H1 (cell line): ENCODE measurements around the gene BASP1. TPM values are rescaled to one million over a fixed set of nuclear protein-coding genes. Genes with fewer than 3 reads are reported as not detected.

Experiments used
- CTCF ChIA-PET: fragments of 300-600 bp; sonication (Branson Sonifier 250); formaldehyde crosslinking; loops from one replicate; lab custom pipeline; 2021; ENCODE audit not compliant: partially characterized antibody; lab: Charles Lee
- POLR2A ChIA-PET: fragments of 300-600 bp; sonication (Branson Sonifier 250); formaldehyde crosslinking; loops from one replicate; lab custom pipeline; 2021; ENCODE audit warnings: inconsistent platforms; ENCODE audit not compliant: partially characterized antibody; lab: Charles Lee
- DNase-seq, 2 experiments: peaks; one replicate each; pipeline versions ENCODE4 v3.0.0 to v3.0.0-alpha.2; 2010 to 2022; ENCODE audit warnings: low spot score in 2 of 2, low read depth in 1 of 2, mixed read lengths in 1 of 2
- FAIRE-seq: peaks from 2 replicates; lab custom pipeline; 2011; peaks lifted over from hg19 to GRCh38; lab: Jason Lieb, UNC
- H2AFZ ChIP-seq: 2 replicates; pipeline ENCODE4 v1.8.1; 2012; ENCODE audit warnings: low read length, inconsistent platforms
- H2AK5ac ChIP-seq: 2 replicates; pipeline ENCODE4 v1.6.1; 2013; ENCODE audit warnings: low read depth, low read length
- H2BK120ac ChIP-seq: replicated peaks from 2 replicates; pipeline ENCODE3; 2013; ENCODE audit warnings: low read depth, low read length, inconsistent platforms
- H2BK12ac ChIP-seq: 2 replicates; pipeline ENCODE4 v1.6.1; 2013; ENCODE audit warnings: low read depth, low read length
- H2BK15ac ChIP-seq: 2 replicates; pipeline ENCODE4 v1.6.1; 2013; ENCODE audit warnings: low read length
- H2BK20ac ChIP-seq: 2 replicates; pipeline ENCODE4 v1.6.1; 2013; ENCODE audit warnings: low read length
- H2BK5ac ChIP-seq: 2 replicates; pipeline ENCODE4 v1.6.1; 2013; ENCODE audit warnings: low read depth, low read length
- H3K14ac ChIP-seq: 2 replicates; pipeline ENCODE4 v1.6.1; 2013; ENCODE audit warnings: inconsistent platforms; ENCODE audit not compliant: insufficient read length
- H3K18ac ChIP-seq: 2 replicates; pipeline ENCODE4 v1.6.1; 2013; ENCODE audit warnings: low read length; ENCODE audit errors: extremely low read depth
- H3K23ac ChIP-seq: 2 replicates; pipeline ENCODE4 v1.6.1; 2013; ENCODE audit warnings: inconsistent platforms; ENCODE audit not compliant: insufficient read length
- H3K23me2 ChIP-seq: 2 replicates; pipeline ENCODE4 v1.6.1; 2013; ENCODE audit warnings: low read depth, low read length
- H3K27ac ChIP-seq: 2 replicates; pipeline ENCODE4 v1.6.1; 2011; ENCODE audit warnings: low read depth, low read length, inconsistent platforms
- H3K27me3 ChIP-seq, 4 experiments: replicated peaks in 1 of 4; 1 replicate in 1 of 4; 2 replicates in 3 of 4; pipeline versions ENCODE4 v1.6.1 to v1.8.1; 2011 to 2013; ENCODE audit warnings: low read length in 3 of 4, mild to moderate bottlenecking in 3 of 4, inconsistent platforms in 2 of 4, mixed read lengths in 2 of 4, moderate library complexity in 1 of 4; ENCODE audit not compliant: control insufficient read depth in 3 of 4, insufficient read depth in 3 of 4; ENCODE audit errors: extremely low read depth in 1 of 4
- H3K36me3 ChIP-seq, 4 experiments: 2 replicates each; pipeline versions ENCODE4 v1.6.1 to v1.8.1; 2011 to 2013; ENCODE audit warnings: mild to moderate bottlenecking in 4 of 4, low read length in 3 of 4, moderate library complexity in 2 of 4, control low read depth in 1 of 4, inconsistent platforms in 1 of 4; ENCODE audit not compliant: insufficient read depth in 4 of 4, control insufficient read depth in 2 of 4
- H3K4ac ChIP-seq: replicated peaks from 2 replicates; pipeline ENCODE3; 2013; ENCODE audit warnings: low read length, low read depth, mixed read lengths, inconsistent platforms; ENCODE audit not compliant: insufficient read length
- H3K4me1 ChIP-seq, 4 experiments: replicated peaks in 1 of 4; 1 replicate in 1 of 4; 2 replicates in 3 of 4; pipeline versions ENCODE4 v1.6.1 to v1.8.1; 2011 to 2013; ENCODE audit warnings: low read length in 3 of 4, inconsistent platforms in 2 of 4, mixed read lengths in 1 of 4; ENCODE audit not compliant: insufficient read depth in 4 of 4, control insufficient read depth in 3 of 4
- H3K4me2 ChIP-seq, 2 experiments: 2 replicates each; pipeline versions ENCODE4 v1.6.1 to v1.8.1; 2011 to 2013; ENCODE audit warnings: low read depth in 2 of 2, low read length in 2 of 2, control low read depth in 1 of 2, inconsistent platforms in 1 of 2, mild to moderate bottlenecking in 1 of 2; ENCODE audit not compliant: insufficient read depth in 1 of 2
- H3K4me3 ChIP-seq, 4 experiments: fragments of 200-600, 300-600 bp in 1 of 4; sonication (generic), shearing (Covaris generic), sonication (Bioruptor Twin) in 1 of 4; 2 replicates each; pipeline versions ENCODE4 v1.5.1 to v1.8.1; 2011 to 2016; ENCODE audit warnings: low read length in 4 of 4, low read depth in 3 of 4, control low read depth in 2 of 4, inconsistent platforms in 2 of 4, mild to moderate bottlenecking in 2 of 4, mixed read lengths in 1 of 4, moderate library complexity in 1 of 4; ENCODE audit not compliant: insufficient read depth in 2 of 4; ENCODE audit errors: extremely low read depth in 1 of 4
- H3K56ac ChIP-seq: replicated peaks from 2 replicates; pipeline ENCODE3; 2013; ENCODE audit warnings: low read depth, mild to moderate bottlenecking, mixed read lengths, low read length, inconsistent platforms; ENCODE audit not compliant: insufficient read length
- H3K79me1 ChIP-seq: 2 replicates; pipeline ENCODE4 v1.6.1; 2013; ENCODE audit warnings: low read depth, low read length, control low read depth
- H3K79me2 ChIP-seq, 2 experiments: 2 replicates each; pipeline versions ENCODE4 v1.6.1 to v1.8.1; 2012 to 2013; ENCODE audit warnings: low read length in 2 of 2, mild to moderate bottlenecking in 2 of 2, inconsistent platforms in 1 of 2; ENCODE audit not compliant: insufficient read depth in 2 of 2, control insufficient read depth in 1 of 2
- H3K9ac ChIP-seq, 4 experiments: replicated peaks in 1 of 4; 1 replicate in 1 of 4; 2 replicates in 3 of 4; pipeline versions ENCODE4 v1.6.1 to v1.8.1; 2011 to 2013; ENCODE audit warnings: low read depth in 3 of 4, low read length in 3 of 4, control low read depth in 2 of 4, mild to moderate bottlenecking in 2 of 4, moderate library complexity in 2 of 4, inconsistent platforms in 1 of 4; ENCODE audit errors: extremely low read depth in 1 of 4
- H3K9me3 ChIP-seq, 2 experiments: 2 replicates each; pipeline versions ENCODE4 v1.6.1 to v1.8.1; 2012 to 2013; ENCODE audit warnings: mild to moderate bottlenecking in 2 of 2, moderate library complexity in 2 of 2, control low read depth in 1 of 2, inconsistent platforms in 1 of 2, low read depth in 1 of 2, low read length in 1 of 2, mixed read lengths in 1 of 2; ENCODE audit not compliant: insufficient read depth in 2 of 2
- H4K20me1 ChIP-seq, 2 experiments: replicated peaks in 1 of 2; 2 replicates each; pipeline versions ENCODE3 to v1.8.1; 2011 to 2013; ENCODE audit warnings: inconsistent platforms in 2 of 2, low read length in 2 of 2, mild to moderate bottlenecking in 1 of 2; ENCODE audit not compliant: insufficient read depth in 2 of 2, control insufficient read depth in 1 of 2
- H4K5ac ChIP-seq: 2 replicates; pipeline ENCODE4 v1.6.1; 2013; ENCODE audit warnings: low read length, low read depth, mixed read lengths, inconsistent platforms; ENCODE audit not compliant: insufficient read length
- H4K8ac ChIP-seq: 2 replicates; pipeline ENCODE4 v1.8.0; 2013; ENCODE audit warnings: mild to moderate bottlenecking, moderate library complexity, low read length, inconsistent platforms; ENCODE audit not compliant: insufficient read depth; ENCODE audit errors: extremely low read depth
- H4K91ac ChIP-seq: replicated peaks from 2 replicates; pipeline ENCODE3; 2013; ENCODE audit warnings: low read length, mixed read lengths, inconsistent platforms; ENCODE audit not compliant: insufficient read length
- ATF3 ChIP-seq: IDR thresholded peaks from 2 replicates; pipeline ENCODE4 v1.6.1; 2011; ENCODE audit warnings: low read depth, mild to moderate bottlenecking, low read length; ENCODE audit not compliant: insufficient read depth
- BCL11A ChIP-seq, 2 experiments: IDR thresholded peaks; one replicate each; pipeline ENCODE4 v1.6.1; 2011; ENCODE audit warnings: low read depth in 2 of 2, low read length in 2 of 2, mild to moderate bottlenecking in 2 of 2
- CEBPB ChIP-seq: IDR thresholded peaks from 2 replicates; pipeline ENCODE4 v1.6.1; 2012; ENCODE audit warnings: low read depth, low read length
- CREB1 ChIP-seq: IDR thresholded peaks from 2 replicates; pipeline ENCODE4 v1.6.1; 2012; ENCODE audit warnings: inconsistent platforms
- EP300 ChIP-seq, 2 experiments: IDR thresholded peaks; 1 replicate in 1 of 2; 2 replicates in 1 of 2; pipeline ENCODE4 v1.6.1; 2011 to 2012; ENCODE audit warnings: low read depth in 2 of 2, low read length in 2 of 2, mild to moderate bottlenecking in 2 of 2, borderline replicate concordance in 1 of 2, inconsistent platforms in 1 of 2, moderate library complexity in 1 of 2
- HDAC6 ChIP-seq: IDR thresholded peaks from one replicate; pipeline ENCODE4 v1.7.1; 2012; ENCODE audit warnings: low read depth, mild to moderate bottlenecking, inconsistent platforms, low read length, moderate library complexity
- KDM4A ChIP-seq: IDR thresholded peaks from one replicate; pipeline ENCODE4 v1.7.1; 2012; ENCODE audit warnings: low read depth, mild to moderate bottlenecking, moderate library complexity, low read length, inconsistent platforms; ENCODE audit not compliant: severe bottlenecking
- POLR2A ChIP-seq, 2 experiments: IDR thresholded peaks; 1 replicate in 1 of 2; 2 replicates in 1 of 2; pipeline ENCODE4 v1.6.1; 2011; ENCODE audit warnings: low read depth in 2 of 2, low read length in 2 of 2, mild to moderate bottlenecking in 2 of 2; ENCODE audit errors: control extremely low read depth in 1 of 2
- POLR2AphosphoS5 ChIP-seq: IDR thresholded peaks from 2 replicates; pipeline ENCODE4 v1.6.1; 2011; ENCODE audit warnings: low read depth, low read length
- RNF2 ChIP-seq: fragments of 200-900, 300-1000 bp; sonication (generic); IDR thresholded peaks from 2 replicates; pipeline ENCODE4 v1.7.1; 2016; ENCODE audit warnings: borderline replicate concordance, low read depth, mild to moderate bottlenecking, antibody characterized with exemption, low read length; ENCODE audit not compliant: poor library complexity, severe bottlenecking; ENCODE audit errors: missing control alignments
- TAF1 ChIP-seq: IDR thresholded peaks from 2 replicates; pipeline ENCODE4 v1.6.1; 2011; ENCODE audit warnings: mild to moderate bottlenecking, low read depth, low read length
- TEAD4 ChIP-seq: IDR thresholded peaks from 2 replicates; pipeline ENCODE4 v1.6.1; 2012; ENCODE audit warnings: low read depth, low read length, inconsistent platforms, mixed read lengths
- YY1 ChIP-seq: IDR thresholded peaks from 2 replicates; pipeline ENCODE4 v1.6.1; 2011; ENCODE audit warnings: low read depth, mild to moderate bottlenecking, low read length
- WGBS, 2 experiments: shearing (Covaris generic) in 1 of 2; methylation state at CpG; one replicate each; pipeline versions ENCODE4 v1.1.6 to v1.1.7; 2013 to 2015; ENCODE audit warnings: low lambda C conversion rate in 2 of 2, mixed read lengths in 2 of 2, inconsistent platforms in 1 of 2, low coverage in 1 of 2, missing lambda C conversion rate in 1 of 2; ENCODE audit not compliant: insufficient replicate concordance in 2 of 2, insufficient coverage in 1 of 2, insufficient read length in 1 of 2; ENCODE audit errors: extremely low coverage in 1 of 2, missing lambda C conversion rate in 1 of 2; 5-methylcytosine and 5-hydroxymethylcytosine counted together
- polyA plus RNA-seq, 7 experiments: library from polyadenylated mRNA; depleted of rRNA in 3 of 7; stranded (reverse) in 5 of 7; unstranded in 2 of 7; fragments of >200 nt in 5 of 7; fragments of 200-250 nt in 2 of 7; gene quantifications; 1 replicate in 5 of 7; 2 replicates in 1 of 7; 4 replicates in 1 of 7; pipeline versions ENCODE4 v1.2.1 to v1.2.3, GENCODE V29; 2011 to 2013; ENCODE audit warnings: missing spikeins in 2 of 7, mixed read lengths in 2 of 7
- total RNA-seq: library from RNA; stranded (reverse); fragmentation: NEBNext Ultra II Directional; extraction: Animal tissue kit (Norgen Biotek cat#: 25700); gene quantifications from 2 replicates; pipeline ENCODE4 v1.2.1, GENCODE V29; 2021
- TF ChIP-seq, protein P1 (sequence below): IDR thresholded peaks from 2 replicates; pipeline ENCODE4 v1.6.1; 2012; ENCODE audit warnings: inconsistent platforms

The BASP1 gene
- total and polyA plus RNA-seq, 2 of the 8 experiments (the other 6 are each of a cell fraction or from before 2014, with no cell fraction given) = 95.2 to 104 TPM

- H3K4ac ChIP-seq = no peak overlapping the region
- H3K23me2 ChIP-seq = no peaks in the 10 kb centered on the region
- H3K79me1 ChIP-seq = no peaks in the 10 kb centered on the region
- H2BK120ac ChIP-seq = no peak overlapping the region
- FAIRE-seq (no peak), DNase-seq (no peak)
- WGBS, 2 experiments = 90% methylated on average over 2 of the region's 2 CpGs; no CpG with 5 or more reads in 1 of the 2 experiments
- no peak overlapping the region for H3K9ac ChIP-seq
- no peaks in the 10 kb centered on the region for H3K27me3 ChIP-seq
- no peak overlapping the region for H4K5ac ChIP-seq
- no peak overlapping the region for H3K4me3 ChIP-seq
- H3K79me2 ChIP-seq = 0 out of 4 replicates have a peak, but pooled peaks cover 0 to 1% of the 10 kb centered on the region in 2 experiments
- H3K56ac ChIP-seq = no peak overlapping the region
- CTCF ChIA-PET = interaction anchor here (1.6 kb wide), 1 partner anchor 10 kb away, joined by 5 read pairs; no protein-coding TSS in a partner anchor
- H3K27ac ChIP-seq = no peak overlapping the region
- POLR2A ChIA-PET = interaction anchor here (0.7 to 0.9 kb wide), 2 partner anchors 8 to 11 kb away, joined by 3 read pairs; no protein-coding TSS in a partner anchor
- H3K18ac ChIP-seq = no peak overlapping the region
- no peak overlapping the region for H2BK5ac ChIP-seq
- peaks cover 0 to 16% (median 7%) of the 10 kb centered on the region in 4 experiments; a peak in 2 of 8 replicates for H3K36me3 ChIP-seq
- no peak overlapping the region for H3K4me2 ChIP-seq
- H4K20me1 ChIP-seq = no peaks in the 10 kb centered on the region
- no peak overlapping the region for H2BK15ac ChIP-seq
- H3K14ac ChIP-seq = no peak overlapping the region
- no peak overlapping the region for H4K91ac ChIP-seq
- no peak overlapping the region for H2AFZ ChIP-seq
- H3K4me1 ChIP-seq = peaks cover 0 to 2% (median 0%) of the 10 kb centered on the region in 4 experiments; a peak in 2 of 7 replicates
- no peak overlapping the region for H3K23ac ChIP-seq
- H4K8ac ChIP-seq = no peak overlapping the region
- no peaks in the 10 kb centered on the region for H3K9me3 ChIP-seq
- H2BK12ac ChIP-seq = no peak overlapping the region
- no peak overlapping the region for H2AK5ac ChIP-seq
- H2BK20ac ChIP-seq = no peak overlapping the region
- no peak for TF ChIP-seq TEAD4
- TF ChIP-seq POLR2AphosphoS5 = no peak
- no peak for TF ChIP-seq RNF2
- TF ChIP-seq, protein P1, sequence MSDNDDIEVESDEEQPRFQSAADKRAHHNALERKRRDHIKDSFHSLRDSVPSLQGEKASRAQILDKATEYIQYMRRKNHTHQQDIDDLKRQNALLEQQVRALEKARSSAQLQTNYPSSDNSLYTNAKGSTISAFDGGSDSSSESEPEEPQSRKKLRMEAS = no peak
- TF ChIP-seq KDM4A = no peak
- no peak for TF ChIP-seq TAF1
- TF ChIP-seq CEBPB = no peak
- TF ChIP-seq EP300 (IDR thresholded peaks at IDR 0.05; ENCODE audit: borderline replicate concordance in 1 of 2, low read depth in 2 of 2, low read length in 2 of 2) = no peak
- no peak for TF ChIP-seq CREB1
- TF ChIP-seq POLR2A (IDR thresholded peaks at IDR 0.05; ENCODE audit: control extremely low read depth in 1 of 2, low read depth in 2 of 2, low read length in 2 of 2) = no peak
- no peak for TF ChIP-seq BCL11A (IDR thresholded peaks at IDR 0.05; ENCODE audit: low read depth in 2 of 2, low read length in 2 of 2)
- TF ChIP-seq YY1 = no peak
- no peak for TF ChIP-seq ATF3
- TF ChIP-seq HDAC6 = no peak
Observed at GRCh38 chr5:17279487-17279886, 62.1 kb downstream of the BASP1 start.
